Endodermal cell (in vitro differentiated cells): ENCODE measurements around the gene ITPK1. TPM values are rescaled to one million over a fixed set of nuclear protein-coding genes. Genes with fewer than 3 reads are reported as not detected.

Experiments
- DNase-seq: peaks from one replicate; pipeline ENCODE4 v3.0.0-alpha.2; 2017
- H3K27ac ChIP-seq: 2 replicates; pipeline ENCODE4 v1.5.1; 2013; ENCODE audit warnings: mild to moderate bottlenecking, low read depth, low read length, moderate library complexity
- H3K27me3 ChIP-seq: 2 replicates; pipeline ENCODE4 v1.6.1; 2013; ENCODE audit warnings: mild to moderate bottlenecking, low read length, moderate library complexity; ENCODE audit not compliant: insufficient read depth, control insufficient read depth, poor library complexity, severe bottlenecking
- H3K36me3 ChIP-seq: 2 replicates; pipeline ENCODE4 v1.7.0; 2013; ENCODE audit warnings: mild to moderate bottlenecking, low read length, moderate library complexity; ENCODE audit not compliant: control insufficient read depth, insufficient read depth
- H3K4me1 ChIP-seq: one replicate; pipeline ENCODE4 v1.7.0; 2013; ENCODE audit warnings: low read length; ENCODE audit not compliant: control insufficient read depth, insufficient read depth
- H3K4me3 ChIP-seq: 2 replicates; pipeline ENCODE4 v1.5.1; 2013; ENCODE audit warnings: mild to moderate bottlenecking, low read length, moderate library complexity
- H3K9ac ChIP-seq: 2 replicates; pipeline ENCODE4 v1.6.1; 2013; ENCODE audit warnings: mild to moderate bottlenecking, low read length, moderate library complexity; ENCODE audit not compliant: poor library complexity, severe bottlenecking; ENCODE audit errors: extremely low read depth
- H3K9me3 ChIP-seq: 2 replicates; pipeline ENCODE4 v1.6.1; 2013; ENCODE audit warnings: mild to moderate bottlenecking, low read length, moderate library complexity; ENCODE audit not compliant: control insufficient read depth
- H3K27ac Mint-ChIP-seq: 2 replicates; pipeline ENCODE4 v1.8.0; 2020; ENCODE audit warnings: mixed read lengths
- H3K27me3 Mint-ChIP-seq: 2 replicates; pipeline ENCODE4 v1.8.0; 2021; ENCODE audit warnings: mild to moderate bottlenecking, mixed read lengths; ENCODE audit not compliant: insufficient read depth
- H3K36me3 Mint-ChIP-seq: 2 replicates; pipeline ENCODE4 v1.8.0; 2020; ENCODE audit warnings: low read depth, mixed read lengths
- H3K4me1 Mint-ChIP-seq: 2 replicates; pipeline ENCODE4 v1.8.0; 2020; ENCODE audit warnings: mixed read lengths
- H3K4me3 Mint-ChIP-seq: 2 replicates; pipeline ENCODE4 v1.8.0; 2020; ENCODE audit warnings: mild to moderate bottlenecking, moderate library complexity, mixed read lengths
- H3K9me3 Mint-ChIP-seq: 2 replicates; pipeline ENCODE4 v1.8.0; 2020; ENCODE audit warnings: mild to moderate bottlenecking, mixed read lengths
- CTCF ChIP-seq: fragments of 200-600 bp; sonication (generic); conservative IDR thresholded peaks from 2 replicates; pipeline ENCODE4 v1.5.0; 2021; ENCODE audit warnings: antibody characterized with exemption, mild to moderate bottlenecking
- WGBS, 2 experiments: methylation state at CpG; one replicate each; pipeline versions ENCODE4 v1.1.5 to v1.1.7; 2013; ENCODE audit warnings: missing lambda C conversion rate in 2 of 2, mixed read lengths in 1 of 2; ENCODE audit not compliant: insufficient coverage in 1 of 2, insufficient read length in 1 of 2; 5-methylcytosine and 5-hydroxymethylcytosine counted together
- total RNA-seq, 2 donors: library from RNA; stranded (reverse); fragmentation: NEBNext Ultra II Directional in 1 of 2; extraction: Animal tissue kit (Norgen Biotek cat#: 25700) in 1 of 2; gene quantifications; 2 replicates in 1 of 2; 3 replicates in 1 of 2; pipeline ENCODE4 v1.2.1, GENCODE V29; 2021

ITPK1 gene
- total RNA-seq, 2 donors from 2014 or later: 59.9 to 66.9 TPM

DNA sequence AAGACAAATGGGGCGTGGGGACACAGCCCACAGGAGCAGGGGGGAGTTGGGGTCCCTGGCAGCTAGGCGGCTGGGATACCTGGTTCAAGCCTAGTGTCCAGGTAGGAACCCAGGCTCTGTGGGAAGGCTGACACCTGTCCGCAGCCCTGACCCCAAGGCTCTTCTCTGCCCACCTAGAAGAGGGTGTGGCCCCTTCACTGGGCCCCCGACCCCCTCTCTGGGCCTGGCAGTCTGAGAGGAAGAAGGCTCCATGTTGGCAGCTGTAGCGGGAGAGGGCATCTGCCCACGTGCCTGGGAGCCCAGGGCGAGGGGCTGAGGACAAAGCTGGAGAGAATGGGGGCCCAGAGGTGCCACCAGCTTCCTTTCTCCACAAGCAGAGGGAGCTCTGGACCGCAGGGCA lies 182.2 kb downstream of the ITPK1 start:
- Mint-ChIP-seq H3K4me1 (no peaks in the 10 kb centered on the region), H3K9me3 (no peaks in the 10 kb centered on the region), H3K27me3 (no peaks in the 10 kb centered on the region), H3K36me3 (peaks cover 2% of the 10 kb centered on the region), H3K27ac (no peak overlapping the region), H3K4me3 (no peak overlapping the region)
- Histone ChIP-seq H3K4me3 (no peak overlapping the region), H3K9me3 (no peaks in the 10 kb centered on the region), H3K27me3 (no peaks in the 10 kb centered on the region), H3K27ac (no peak overlapping the region), H3K9ac (no peak overlapping the region), H3K4me1 (no peaks in the 10 kb centered on the region), H3K36me3 (no peaks in the 10 kb centered on the region)
- no peak for TF ChIP-seq CTCF
- DNase-seq: no peak
- 87 to 89% methylated on average over 6 to 8 of the region's 8 CpGs for WGBS, 2 experiments

DNA sequence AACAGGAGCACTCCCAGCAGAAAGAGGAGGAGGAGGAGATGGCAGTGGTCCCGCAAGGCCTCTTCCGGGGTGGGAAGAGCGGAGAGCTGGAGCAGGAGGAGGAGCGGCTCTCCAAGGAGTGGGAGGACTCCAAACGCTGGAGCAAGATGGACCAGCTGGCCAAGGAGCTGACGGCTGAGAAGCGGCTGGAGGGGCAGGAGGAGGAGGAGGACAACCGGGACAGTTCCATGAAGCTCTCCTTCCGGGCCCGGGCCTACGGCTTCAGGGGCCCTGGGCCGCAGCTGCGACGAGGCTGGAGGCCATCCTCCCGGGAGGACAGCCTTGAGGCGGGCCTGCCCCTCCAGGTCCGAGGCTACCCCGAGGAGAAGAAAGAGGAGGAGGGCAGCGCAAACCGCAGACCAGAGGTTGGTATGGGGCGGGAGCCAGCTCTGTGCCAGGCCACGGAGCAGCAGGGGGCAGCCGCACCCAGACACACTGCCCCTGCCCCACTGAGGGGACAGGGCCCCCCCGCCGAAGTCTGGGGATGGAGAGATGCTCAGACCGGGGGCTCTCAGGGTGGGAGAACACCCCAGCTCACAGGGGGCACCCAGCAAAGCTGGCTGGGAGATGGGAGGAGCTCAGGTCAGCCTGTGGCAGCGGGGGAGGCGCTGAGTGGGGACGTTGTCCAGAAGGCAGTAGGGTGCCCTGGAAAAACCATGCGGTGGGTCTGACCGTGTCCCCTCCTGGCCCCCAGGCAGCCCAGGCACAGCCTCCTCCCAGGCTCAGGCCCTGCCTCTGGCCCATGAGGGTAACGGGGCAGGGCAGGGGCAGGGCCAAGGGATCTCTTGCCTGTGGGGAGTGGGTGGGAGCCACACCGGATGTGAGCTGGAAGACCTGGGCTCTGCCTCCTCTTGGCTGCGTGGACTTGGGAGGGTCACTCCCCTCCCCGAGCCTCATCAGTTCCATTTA lies 183.0 kb downstream of the ITPK1 start:
- TF ChIP-seq CTCF: no peak
- H3K9me3 ChIP-seq: no peaks in the 10 kb centered on the region
- Mint-ChIP-seq H3K36me3 (peaks cover 2% of the 10 kb centered on the region), H3K27me3 (no peaks in the 10 kb centered on the region), H3K4me3 (no peak overlapping the region), H3K27ac (no peak overlapping the region), H3K9me3 (no peaks in the 10 kb centered on the region), H3K4me1 (no peaks in the 10 kb centered on the region)
- no peaks in the 10 kb centered on the region for H3K4me1 ChIP-seq
- DNase-seq: no peak
- no peaks in the 10 kb centered on the region for H3K36me3 ChIP-seq
- no peak overlapping the region for H3K9ac ChIP-seq
- H3K27me3 ChIP-seq: no peaks in the 10 kb centered on the region
- no peak overlapping the region for H3K27ac ChIP-seq
- 93 to 94% methylated on average over 12 to 33 of the region's 35 CpGs for WGBS, 2 experiments
- H3K4me3 ChIP-seq: no peak overlapping the region

DNA sequence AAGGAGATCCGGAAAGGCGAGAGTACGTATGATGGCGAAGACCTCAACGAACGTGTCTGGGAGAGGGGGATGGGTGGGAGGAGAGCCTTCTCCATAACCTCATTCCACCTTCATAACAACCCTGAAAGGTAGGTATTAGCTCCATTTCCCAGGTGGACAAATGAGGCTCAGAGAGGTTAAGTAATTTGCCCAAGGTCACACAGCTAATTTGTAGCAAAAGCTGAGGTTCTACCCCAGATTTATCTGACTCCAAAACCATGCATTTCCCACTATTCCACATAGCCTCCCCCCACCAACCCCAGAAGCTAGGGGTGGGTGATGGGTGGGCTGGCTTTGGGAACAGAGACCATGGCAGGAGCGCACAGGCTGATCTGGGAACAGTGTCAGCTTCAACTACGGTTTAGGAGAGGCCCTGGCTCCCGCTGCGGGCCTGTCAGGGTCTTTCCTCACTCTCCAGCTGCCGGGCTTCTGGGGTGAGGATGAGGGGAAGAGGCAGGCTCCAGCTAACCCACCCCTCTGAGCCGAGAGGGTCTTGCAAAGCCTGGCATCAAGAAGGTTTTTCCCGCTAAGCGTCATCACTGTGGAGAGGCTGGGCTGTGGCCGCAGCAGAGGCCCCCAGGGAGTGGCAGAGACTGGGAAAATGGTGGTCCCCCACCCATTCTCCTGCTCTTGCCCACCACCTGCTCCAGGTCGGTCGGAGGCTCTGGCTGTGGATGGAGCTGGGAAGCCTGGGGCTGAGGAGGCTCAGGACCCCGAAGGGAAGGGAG lies 183.9 kb downstream of the ITPK1 start:
- no peak for TF ChIP-seq CTCF
- H3K27me3 ChIP-seq: no peaks in the 10 kb centered on the region
- no peaks in the 10 kb centered on the region for H3K4me1 Mint-ChIP-seq
- H3K27ac ChIP-seq: no peak overlapping the region
- no peaks in the 10 kb centered on the region for H3K27me3 Mint-ChIP-seq
- no peak overlapping the region for H3K9ac ChIP-seq
- 91 to 95% methylated on average over 10 to 16 of the region's 18 CpGs for WGBS, 2 experiments
- H3K27ac Mint-ChIP-seq: no peak overlapping the region
- H3K4me3 ChIP-seq: no peak overlapping the region
- peaks cover under 1% of the 10 kb centered on the region for H3K36me3 Mint-ChIP-seq
- no peaks in the 10 kb centered on the region for H3K9me3 ChIP-seq
- no peaks in the 10 kb centered on the region for H3K36me3 ChIP-seq
- H3K4me3 Mint-ChIP-seq: no peak overlapping the region
- H3K9me3 Mint-ChIP-seq: no peaks in the 10 kb centered on the region
- no peaks in the 10 kb centered on the region for H3K4me1 ChIP-seq
- no peak for DNase-seq
